GM21528 (cell line): ENCODE results near the gene CSF2RB.

ENCODE experiments used
- ATAC-seq: cut with Tn5 transposase; IDR thresholded peaks from one replicate; pipeline ENCODE4 v1.9.1; 2021; ENCODE audit warnings: mild to moderate bottlenecking, moderate library complexity; ENCODE audit not compliant: unreplicated experiment, low FRiP score

The CSF2RB gene

GRCh38 chr22:36913427-36914389 is at the start of gene CSF2RB:
Gene CSF2RB (plus strand): TSS chr22:36913628. CDS start chr22:36922208, 8,580 bp downstream.
- no peak for ATAC-seq

- ATAC-seq, result no peak
These were observed 49.4 kb upstream of the CSF2RB start for GRCh38 chr22:36863979-36864378.

- no peak for ATAC-seq
These were observed 48.8 kb upstream of the CSF2RB start for GRCh38 chr22:36864454-36865215.

- no peak for ATAC-seq
These were observed 48.1 kb upstream of the CSF2RB start for GRCh38 chr22:36865346-36865745.

- no peak for ATAC-seq
These were observed 45.7 kb upstream of the CSF2RB start for GRCh38 chr22:36867695-36868094.

GRCh38 chr22:36868546-36869181 is 44.8 kb upstream of the CSF2RB start:
- ATAC-seq, result no peak

GRCh38 chr22:36870250-36870649 is 43.2 kb upstream of the CSF2RB start:
- ATAC-seq, result no peak

GRCh38 chr22:36871669-36872081 is 41.8 kb upstream of the CSF2RB start:
- ATAC-seq, result no peak

- no peak for ATAC-seq
These were observed 41.3 kb upstream of the CSF2RB start for GRCh38 chr22:36872084-36872483.

GRCh38 chr22:36872866-36873498 is 40.4 kb upstream of the CSF2RB start:
- no peak for ATAC-seq

- peak; percentile 67 for ATAC-seq
These were observed 39.7 kb upstream of the CSF2RB start for GRCh38 chr22:36873614-36874308.

GRCh38 chr22:36874309-36874696 is 39.1 kb upstream of the CSF2RB start:
- ATAC-seq, result no peak

- ATAC-seq, result no peak
These were observed 38.7 kb upstream of the CSF2RB start for GRCh38 chr22:36874736-36875135.

GRCh38 chr22:36875741-36876140 is 37.7 kb upstream of the CSF2RB start:
- no peak for ATAC-seq

GRCh38 chr22:36879775-36880174 is 33.7 kb upstream of the CSF2RB start:
- no peak for ATAC-seq

GRCh38 chr22:36881504-36882245 is 31.8 kb upstream of the CSF2RB start:
- ATAC-seq, result no peak

GRCh38 chr22:36884349-36885158 is 28.9 kb upstream of the CSF2RB start:
- ATAC-seq, result no peak

- ATAC-seq, result no peak
These were observed 28.0 kb upstream of the CSF2RB start for GRCh38 chr22:36885474-36885873.
